Endometrial microvascular endothelial cells (primary cell): ENCODE data around the gene ILKAP. TPM values are rescaled to one million over a fixed set of nuclear protein-coding genes. Genes with fewer than 3 reads are reported as not detected.

Experiments
- in situ Hi-C: cut with HindIII; loops from 2 replicates; pipeline ENCODE4 v1.10.0; 2017; ENCODE audit warnings: low sequenced_read_pairs, low pct_unique_long_range_greater_than_20kb; ENCODE audit errors: inconsistent ontology term
- total RNA-seq: library from RNA; depleted of rRNA; stranded (reverse); fragments of >200 nt; gene quantifications from one replicate; pipeline ENCODE4 v1.2.3, GENCODE V29; 2015; ENCODE audit errors: inconsistent ontology term

Gene ILKAP
- total RNA-seq, 1 donor from 2014 or later, result 24.2 TPM

DNA sequence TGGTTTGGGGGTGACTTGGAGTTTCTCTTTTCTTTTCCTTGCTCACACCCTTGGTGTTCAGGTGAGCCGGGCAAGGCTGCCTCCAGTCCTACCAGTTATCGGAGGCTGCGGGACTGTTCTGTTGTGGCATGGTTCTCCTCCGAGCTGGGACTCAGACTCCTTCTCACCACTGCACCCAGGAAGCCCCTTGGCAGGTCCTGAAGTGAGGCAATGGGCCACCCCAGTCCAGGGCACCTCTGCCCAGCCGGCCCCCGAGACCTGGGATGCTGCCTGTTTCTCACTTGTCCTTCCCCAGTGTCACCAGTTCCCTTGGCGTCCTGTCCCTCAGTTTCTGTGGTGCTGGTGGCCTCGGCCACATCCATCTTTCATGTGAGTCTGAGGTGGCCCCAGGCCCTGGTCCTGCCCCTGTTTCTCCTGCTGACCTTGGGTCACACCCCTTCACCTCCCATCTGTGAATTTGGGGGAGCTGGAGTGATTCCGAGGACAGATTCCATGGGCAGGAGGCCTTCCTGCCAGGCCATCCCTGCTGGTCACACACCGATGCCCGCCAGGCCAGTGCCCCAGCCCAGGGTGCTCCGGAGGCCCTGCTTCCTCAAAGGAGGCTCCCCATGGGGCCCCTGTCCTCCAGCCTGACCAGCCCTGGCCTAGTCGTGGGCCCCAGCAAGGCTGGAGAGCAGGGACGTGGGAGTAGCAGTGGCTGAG, 71.6 kb downstream of the ILKAP start:
- in situ Hi-C loops, result no loop called here

DNA sequence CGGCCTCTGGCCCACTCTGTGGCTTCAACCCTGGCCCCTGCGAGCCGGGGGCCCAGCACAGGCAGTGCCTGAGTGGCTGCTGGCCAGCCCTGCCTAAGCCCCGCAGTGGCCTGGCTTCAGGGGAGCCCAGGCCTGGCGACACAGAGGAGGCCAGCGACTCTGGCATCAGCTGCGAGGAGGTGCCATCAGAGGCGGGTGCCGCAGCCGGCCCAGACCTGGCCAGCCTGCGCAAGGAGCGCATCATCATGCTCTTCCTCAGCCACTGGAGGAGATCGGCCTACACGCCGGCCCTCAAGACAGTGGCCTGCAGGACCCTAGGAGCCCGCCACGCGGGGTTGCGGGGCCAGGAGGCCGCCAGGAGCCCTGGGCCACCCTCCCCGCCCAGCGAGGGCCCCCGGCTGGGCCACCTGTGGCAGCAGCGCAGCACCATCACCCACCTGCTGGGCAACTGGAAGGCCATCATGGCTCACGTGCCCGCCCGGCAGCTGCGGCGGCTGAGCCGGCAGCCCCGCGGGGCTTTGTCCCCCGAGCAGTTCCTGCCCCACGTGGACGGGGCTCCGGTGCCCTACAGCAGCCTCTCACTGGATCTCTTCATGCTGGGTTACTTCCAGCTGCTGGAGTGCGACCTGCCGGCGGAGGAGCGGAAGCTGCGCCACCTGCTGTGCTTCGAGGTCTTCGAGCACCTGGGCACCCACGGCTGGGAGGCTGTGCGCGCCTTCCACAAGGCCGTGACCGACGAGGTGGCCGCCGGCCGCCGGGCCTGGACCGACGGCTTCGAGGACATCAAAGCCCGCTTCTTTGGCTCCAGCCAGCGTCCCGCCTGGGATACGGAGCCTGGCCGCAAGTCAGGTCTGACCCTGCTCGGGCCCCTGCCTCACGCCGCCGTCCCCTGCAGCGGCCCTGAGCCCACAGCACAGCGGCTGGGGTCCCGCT, 72.5 kb downstream of the ILKAP start:
- in situ Hi-C loops, result no loop called here

- in situ Hi-C loops, result no loop called here
Measured at GRCh38 chr2:238130111-238130695, 73.3 kb downstream of the ILKAP start.

DNA sequence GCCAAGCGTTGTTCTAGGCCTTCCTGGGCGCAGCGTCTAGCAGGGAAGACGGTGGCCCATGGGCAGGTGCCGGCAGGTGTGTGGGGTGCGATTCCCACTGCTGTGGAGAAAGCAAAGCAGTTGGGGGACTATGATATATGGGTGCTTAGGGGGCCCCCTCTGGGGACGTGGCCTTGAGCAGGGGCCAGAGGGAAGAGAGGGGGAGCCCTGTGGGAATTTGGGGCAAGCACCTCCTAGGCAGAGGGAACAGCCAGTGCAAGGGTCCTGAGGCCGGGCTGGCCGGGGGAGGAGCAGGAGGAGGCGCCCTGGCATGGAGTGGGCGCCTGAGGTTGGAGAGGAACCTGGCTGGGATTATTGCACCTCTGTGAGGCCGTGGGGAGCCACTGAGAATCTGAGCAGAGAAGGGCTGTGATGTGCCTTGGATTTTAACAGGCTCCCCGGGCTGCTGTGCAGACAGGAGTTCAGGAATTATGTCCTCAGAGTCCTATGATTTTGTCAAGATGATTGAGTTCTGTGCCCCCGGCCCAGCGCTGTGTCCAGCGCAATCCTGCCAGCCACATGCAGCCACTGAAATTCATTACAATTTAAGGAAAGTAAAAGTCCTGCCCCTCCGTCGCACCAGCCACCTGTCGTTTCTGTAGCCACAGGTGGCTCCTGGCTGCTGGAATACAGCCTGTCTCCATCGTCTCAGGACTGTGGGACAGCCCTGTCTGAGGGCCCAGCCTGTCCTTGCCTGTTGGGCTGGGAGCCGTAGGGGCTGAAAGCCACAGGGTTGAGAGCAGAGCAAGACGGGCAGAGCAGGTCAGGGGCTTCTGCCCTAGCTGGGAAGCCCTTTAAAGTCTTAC, 74.1 kb downstream of the ILKAP start:
- in situ Hi-C loops, result no loop called here

DNA sequence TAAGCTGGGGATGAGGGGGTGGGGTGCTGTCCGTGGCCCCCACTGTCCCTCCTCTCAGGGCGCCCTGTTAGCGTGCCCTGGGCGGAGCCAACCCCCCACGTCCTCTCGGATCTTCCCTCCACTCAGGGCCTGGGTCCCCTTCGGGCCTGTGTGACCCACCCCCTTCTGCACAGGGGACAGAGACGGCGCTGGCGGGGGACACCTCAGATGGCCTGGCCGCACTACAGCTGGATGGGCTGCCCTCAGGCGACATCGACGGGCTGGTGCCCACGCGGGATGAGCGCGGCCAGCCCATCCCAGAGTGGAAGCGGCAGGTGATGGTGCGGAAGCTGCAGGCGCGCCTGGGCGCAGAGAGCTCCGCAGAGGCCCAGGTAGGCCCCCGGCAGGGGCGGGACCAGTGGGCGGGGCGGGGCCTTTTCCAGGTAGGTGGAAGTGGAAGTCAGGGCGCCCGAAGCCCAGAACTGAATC, 74.9 kb downstream of the ILKAP start:
- in situ Hi-C loops, result no loop called here

DNA sequence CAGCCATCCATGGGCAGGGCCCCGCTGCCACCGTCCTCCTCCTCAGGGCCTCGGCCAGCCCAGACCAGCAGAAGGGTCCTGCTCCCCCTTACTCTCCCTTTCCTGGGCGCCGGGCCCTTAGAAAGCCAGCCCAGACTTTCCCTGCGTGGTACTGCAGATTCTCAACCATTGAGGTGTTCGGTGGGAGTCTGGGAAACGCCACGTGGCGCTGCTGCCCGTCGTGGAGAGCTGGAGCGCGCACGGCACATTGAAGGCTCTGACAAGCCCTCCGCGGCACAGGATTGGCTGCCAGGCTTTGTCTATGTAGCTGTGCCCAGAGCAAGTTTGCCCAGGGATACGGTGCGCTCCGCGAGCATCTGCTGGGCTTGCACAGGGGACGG, 75.4 kb downstream of the ILKAP start:
- in situ Hi-C loops, result no loop called here

- in situ Hi-C loops, result no loop called here
Measured at GRCh38 chr2:238127165-238128060, 76.1 kb downstream of the ILKAP start.

DNA sequence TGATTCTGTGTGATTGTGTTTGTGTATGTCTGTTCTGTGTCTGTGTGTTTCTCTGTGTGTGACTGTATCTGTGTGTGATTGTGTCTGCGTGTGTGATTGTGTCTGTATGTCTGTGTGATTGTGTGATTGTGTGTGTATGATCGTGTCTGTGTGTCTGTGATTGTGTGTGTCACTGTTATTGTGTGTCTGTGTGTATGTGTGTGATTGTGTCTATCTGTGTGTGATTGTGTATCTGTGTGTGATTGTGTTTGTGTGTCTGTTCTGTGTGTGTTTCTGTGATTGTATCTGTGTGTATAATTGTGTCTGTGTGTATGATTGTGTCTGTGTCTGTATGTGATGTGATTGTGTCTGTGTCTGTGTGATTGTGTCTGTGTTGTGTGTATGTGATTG, 76.7 kb downstream of the ILKAP start:
- in situ Hi-C loops, result no loop called here

GRCh38 chr2:238126338-238126737, 77.2 kb downstream of the ILKAP start:
- in situ Hi-C loops, result no loop called here

DNA sequence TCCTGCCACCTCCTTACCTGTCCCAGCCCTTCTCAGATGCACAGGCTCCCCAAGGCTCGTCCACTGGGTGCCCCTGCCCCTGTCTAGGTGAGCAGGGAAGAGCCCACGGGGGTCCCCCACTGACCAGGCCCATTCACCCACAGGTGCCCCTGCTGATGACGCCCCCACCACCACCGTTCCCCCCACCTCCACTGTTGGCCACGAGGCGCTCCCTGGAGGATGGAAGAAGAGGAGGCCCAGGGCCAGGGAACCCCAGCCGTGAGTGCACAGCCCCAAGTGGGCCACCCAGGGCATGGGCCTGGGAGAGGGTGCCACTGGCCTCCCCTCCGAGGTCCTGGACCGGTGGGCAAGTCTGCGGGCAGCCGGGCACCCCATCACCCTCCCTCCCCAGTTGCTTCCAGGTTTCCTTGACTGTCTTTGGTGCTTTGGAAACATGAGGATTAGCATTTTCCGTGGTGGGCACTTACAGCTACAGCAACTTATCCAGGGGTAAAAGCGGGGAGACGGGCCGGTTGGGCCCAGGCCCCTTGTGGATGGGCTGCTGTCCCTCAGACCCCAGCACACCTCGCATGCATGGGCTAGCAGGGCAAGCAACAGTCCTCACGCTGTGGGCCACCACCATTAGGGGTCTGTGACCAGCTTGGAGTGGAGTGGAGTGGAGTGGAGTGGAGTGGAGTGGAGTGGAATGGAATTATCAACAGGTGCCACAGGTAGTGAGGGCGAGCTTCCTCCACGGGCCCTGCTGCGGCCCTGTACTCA, 78.2 kb downstream of the ILKAP start:
- in situ Hi-C loops, result no loop called here

GRCh38 chr2:238124488-238125126, 78.9 kb downstream of the ILKAP start:
- in situ Hi-C loops, result no loop called here

- in situ Hi-C loops, result no loop called here
Measured at GRCh38 chr2:238123991-238124470, 79.5 kb downstream of the ILKAP start.

DNA sequence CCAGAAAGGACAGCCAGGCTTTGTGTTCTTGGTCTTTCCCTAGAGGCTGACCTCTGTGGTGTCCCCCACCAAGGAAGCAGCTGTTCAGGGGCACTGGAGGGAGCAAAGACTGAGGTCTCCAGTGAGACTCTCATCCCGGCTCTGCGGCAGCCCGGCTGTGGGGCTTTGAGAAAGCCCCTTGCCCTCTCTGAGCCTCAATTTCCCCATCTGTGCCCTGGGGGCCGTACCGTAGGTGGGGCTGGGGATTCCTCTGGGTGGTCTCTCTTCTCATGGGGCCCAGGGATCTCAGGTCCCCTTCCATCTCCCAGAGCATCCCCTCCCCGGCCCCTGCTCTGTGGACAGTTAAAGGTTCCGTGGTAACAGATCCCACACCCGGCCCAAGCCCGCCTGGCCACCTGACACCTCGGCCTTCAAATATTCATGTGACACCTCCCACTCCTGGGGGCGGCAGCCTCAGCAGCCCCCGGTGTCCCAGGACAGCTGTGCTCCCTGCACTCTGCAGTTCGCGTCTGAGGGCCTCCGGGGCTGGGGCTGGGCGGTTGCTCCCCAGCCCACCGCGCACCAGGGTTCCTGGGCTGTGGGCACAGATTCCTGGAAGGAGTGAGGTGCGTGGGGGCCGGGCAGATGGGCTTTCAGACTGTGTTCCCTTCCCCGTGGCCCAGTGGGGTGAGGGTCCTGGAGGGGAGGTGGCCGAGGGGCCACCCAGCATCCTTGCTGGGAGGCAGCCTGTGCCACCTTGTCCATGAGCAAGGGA, 80.1 kb downstream of the ILKAP start:
- in situ Hi-C loops, result no loop called here

DNA sequence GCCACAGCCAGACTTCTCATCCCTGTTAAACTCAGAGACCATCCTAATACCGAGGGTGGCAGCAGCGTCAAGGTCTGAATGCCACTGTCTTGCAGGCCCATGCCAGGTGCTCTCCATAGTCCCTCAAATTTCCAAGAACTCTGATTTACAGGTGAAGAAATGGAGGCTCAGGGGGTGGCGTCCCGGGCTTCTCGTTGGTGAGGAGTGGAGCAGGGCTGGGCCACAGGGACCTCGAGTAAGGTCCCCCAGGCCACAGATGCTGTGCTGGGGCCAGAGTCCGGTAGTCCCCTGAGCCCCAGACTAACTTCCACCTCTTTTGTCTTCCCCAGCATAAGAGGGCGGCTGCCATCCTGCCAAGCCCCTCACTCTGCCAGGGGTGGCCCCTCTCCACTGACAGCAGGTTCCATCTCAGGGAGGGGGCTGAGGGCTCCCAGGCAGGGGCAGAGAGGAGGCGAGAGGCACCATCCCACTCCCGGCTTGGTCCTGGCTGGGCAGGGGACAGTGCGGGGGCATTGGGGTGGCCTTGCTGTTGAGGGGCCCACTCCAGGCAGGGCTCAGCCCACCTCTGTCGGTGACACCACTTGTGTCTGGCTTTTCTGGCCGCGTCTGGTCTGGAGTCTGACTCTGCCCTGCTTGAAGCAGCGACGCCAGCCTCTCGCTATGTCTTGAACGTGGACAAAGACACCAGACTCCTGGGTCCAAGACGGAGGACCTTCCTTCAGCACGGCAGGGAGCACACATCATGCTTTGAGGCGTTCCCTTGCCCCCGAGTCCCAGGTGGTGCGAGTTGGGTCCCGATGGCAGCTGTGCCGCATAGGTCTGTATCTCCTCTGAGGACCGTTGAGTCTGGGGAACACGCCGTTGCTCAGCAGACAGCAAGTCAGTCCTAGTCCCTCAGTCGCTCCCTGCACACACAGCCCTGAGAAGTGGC, 80.9 kb downstream of the ILKAP start:
- in situ Hi-C loops, result no loop called here
